HUES64 (cell line): ENCODE measurements around the gene SNAPC1.

Source experiments
- H3K27ac ChIP-seq: 2 replicates; pipeline ENCODE4 v1.7.0; 2013; ENCODE audit warnings: low read depth, low read length, inconsistent platforms
- H3K27me3 ChIP-seq: 2 replicates; pipeline ENCODE4 v1.6.1; 2013; ENCODE audit warnings: mild to moderate bottlenecking, low read length; ENCODE audit not compliant: insufficient read depth
- H3K36me3 ChIP-seq: 2 replicates; pipeline ENCODE4 v1.6.1; 2013; ENCODE audit warnings: mild to moderate bottlenecking, low read length; ENCODE audit not compliant: insufficient read depth
- H3K4me1 ChIP-seq: 2 replicates; pipeline ENCODE4 v1.6.1; 2013; ENCODE audit warnings: mild to moderate bottlenecking, low read length, moderate library complexity; ENCODE audit not compliant: insufficient read depth
- H3K4me3 ChIP-seq: 2 replicates; pipeline ENCODE4 v1.5.1; 2013; ENCODE audit warnings: mild to moderate bottlenecking, low read length, moderate library complexity
- H3K9ac ChIP-seq: 2 replicates; pipeline ENCODE4 v1.6.1; 2013; ENCODE audit warnings: mild to moderate bottlenecking, low read depth, low read length
- H3K9me3 ChIP-seq: 2 replicates; pipeline ENCODE4 v1.6.1; 2013; ENCODE audit warnings: low read depth, low read length; ENCODE audit not compliant: insufficient read depth
- WGBS: fragments of 150-250, 120-280 bp; methylation state at CpG from one replicate; pipeline ENCODE4 v1.1.7; 2013; ENCODE audit warnings: missing lambda C conversion rate; 5-methylcytosine and 5-hydroxymethylcytosine counted together

Gene SNAPC1

GRCh38 chr14:61765225-61765943 lies 3.2 kb downstream of the SNAPC1 start:
- Histone ChIP-seq H3K27ac (no peak overlapping the region), H3K36me3 (peaks cover 46% of the 10 kb centered on the region), H3K9ac (peak overlapping the region; percentile 4; the same call in 1 of the 2 replicates), H3K4me3 (peak overlapping the region; percentile 88), H3K27me3 (no peaks in the 10 kb centered on the region), H3K4me1 (peaks cover 24% of the 10 kb centered on the region), H3K9me3 (no peaks in the 10 kb centered on the region)
- WGBS: 70% methylated on average over 15 of the region's 15 CpGs

GRCh38 chr14:61766151-61766550 lies 3.9 kb downstream of the SNAPC1 start:
- Histone ChIP-seq H3K36me3 (peaks cover 53% of the 10 kb centered on the region), H3K27ac (no peak overlapping the region), H3K27me3 (no peaks in the 10 kb centered on the region), H3K9ac (no peak overlapping the region), H3K4me1 (peaks cover 24% of the 10 kb centered on the region), H3K4me3 (no peak overlapping the region), H3K9me3 (no peaks in the 10 kb centered on the region)
- WGBS: 95% methylated on average over 4 of the region's 5 CpGs

DNA sequence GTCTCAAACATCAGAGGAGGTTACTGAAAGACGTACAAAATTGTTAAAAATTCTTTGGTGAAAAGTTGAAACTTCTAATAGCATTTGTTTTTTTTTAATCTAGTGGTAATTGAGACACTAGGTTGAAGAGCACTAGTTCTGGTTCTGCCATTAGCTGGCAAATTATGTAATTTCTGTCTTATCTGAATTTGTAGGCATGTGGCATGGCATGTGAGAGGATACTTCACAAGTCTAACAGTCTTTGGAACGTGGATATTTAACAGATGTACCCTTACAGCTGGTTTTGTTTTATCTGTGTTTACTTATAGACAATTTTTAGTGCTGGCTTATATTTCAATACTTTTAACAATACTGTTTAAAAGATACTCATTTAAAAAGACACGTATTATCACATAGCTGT lies 6.0 kb downstream of the SNAPC1 start:
- Histone ChIP-seq H3K9me3 (no peaks in the 10 kb centered on the region), H3K27ac (no peak overlapping the region), H3K27me3 (no peaks in the 10 kb centered on the region), H3K9ac (no peak overlapping the region), H3K4me1 (peaks cover 18% of the 10 kb centered on the region), H3K4me3 (no peak overlapping the region), H3K36me3 (peaks cover 74% of the 10 kb centered on the region)
- WGBS: 92% methylated on average over 3 of the region's 3 CpGs

DNA sequence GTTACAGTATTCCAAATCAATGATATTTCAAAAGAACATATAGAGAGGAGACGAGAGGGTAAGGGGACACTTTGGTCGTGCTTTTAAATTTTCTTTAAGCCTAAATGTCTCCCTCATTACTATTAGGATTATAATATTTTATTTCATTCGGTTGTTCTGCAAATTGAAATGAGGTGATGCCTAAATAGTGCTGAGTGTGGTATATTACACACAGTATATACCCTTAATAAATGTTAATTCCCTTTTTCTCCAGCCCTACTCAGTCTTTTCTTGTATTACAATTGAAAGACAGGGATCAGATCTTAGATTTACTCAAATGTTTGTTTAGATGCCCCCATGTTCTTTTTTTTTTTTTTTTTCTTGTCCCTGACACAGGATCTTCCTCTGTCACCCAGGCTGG lies 7.7 kb downstream of the SNAPC1 start:
- H3K9ac ChIP-seq: no peak overlapping the region
- no peaks in the 10 kb centered on the region for H3K27me3 ChIP-seq
- no peaks in the 10 kb centered on the region for H3K9me3 ChIP-seq
- WGBS: no CpG with 5 or more reads among the region's 3 CpGs
- H3K27ac ChIP-seq: no peak overlapping the region
- peaks cover 84% of the 10 kb centered on the region for H3K36me3 ChIP-seq
- H3K4me3 ChIP-seq: no peak overlapping the region
- H3K4me1 ChIP-seq: peaks cover 9% of the 10 kb centered on the region

DNA sequence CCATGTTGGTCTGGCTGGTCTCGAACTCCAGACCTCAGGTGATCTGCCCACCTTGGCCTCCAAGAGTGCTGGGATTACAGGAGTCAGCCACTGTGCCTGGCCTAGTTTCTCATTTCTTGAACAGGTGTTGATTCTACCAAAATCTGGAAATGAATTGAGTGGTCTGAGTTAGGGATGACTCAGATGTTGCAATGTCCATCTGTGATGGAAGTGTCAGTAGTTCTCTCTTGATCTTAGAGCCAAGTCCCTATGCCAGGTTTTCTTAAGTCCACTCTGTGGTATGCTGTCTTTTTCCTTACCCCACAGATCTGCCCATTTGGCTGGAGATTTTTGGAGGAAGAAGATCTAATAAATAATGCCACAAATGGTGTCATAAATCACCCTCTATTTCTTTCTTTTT lies 12.6 kb downstream of the SNAPC1 start:
- H3K4me3 ChIP-seq: no peak overlapping the region
- no peaks in the 10 kb centered on the region for H3K27me3 ChIP-seq
- no peak overlapping the region for H3K27ac ChIP-seq
- no peaks in the 10 kb centered on the region for H3K4me1 ChIP-seq
- no peaks in the 10 kb centered on the region for H3K9me3 ChIP-seq
- peaks cover 94% of the 10 kb centered on the region for H3K36me3 ChIP-seq
- no peak overlapping the region for H3K9ac ChIP-seq
- 93% methylated on average over 1 of the region's 1 CpG for WGBS

DNA sequence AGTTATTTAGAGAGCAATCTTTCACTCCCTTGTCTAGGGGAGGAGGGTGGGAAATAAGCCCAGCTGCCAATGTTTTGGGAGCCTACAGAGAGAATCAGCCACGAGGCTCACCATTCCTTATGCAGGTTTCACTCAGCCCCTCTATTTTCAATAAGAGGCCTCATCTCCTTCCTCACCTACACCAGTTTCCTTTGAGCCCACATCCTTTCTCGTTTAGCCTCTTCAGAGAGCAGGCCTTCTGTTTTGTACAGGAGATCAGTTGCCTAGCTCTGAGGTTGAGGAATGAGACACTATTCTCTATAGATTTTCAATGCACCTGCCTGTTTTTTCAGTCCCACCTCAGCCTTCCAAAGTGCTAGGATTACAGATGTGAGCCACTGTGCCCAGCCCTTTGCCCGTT lies 17.9 kb downstream of the SNAPC1 start:
- Histone ChIP-seq H3K4me3 (no peak overlapping the region), H3K4me1 (no peaks in the 10 kb centered on the region), H3K27me3 (no peaks in the 10 kb centered on the region), H3K9me3 (no peaks in the 10 kb centered on the region), H3K9ac (no peak overlapping the region), H3K27ac (no peak overlapping the region), H3K36me3 (peaks cover 93% of the 10 kb centered on the region)
- WGBS: 94% methylated on average over 3 of the region's 3 CpGs

- no peak overlapping the region for H3K9ac ChIP-seq
- peaks cover 40% of the 10 kb centered on the region for H3K36me3 ChIP-seq
- no peak overlapping the region for H3K27ac ChIP-seq
- 94% methylated on average over 5 of the region's 5 CpGs for WGBS
- H3K9me3 ChIP-seq: no peaks in the 10 kb centered on the region
- no peaks in the 10 kb centered on the region for H3K27me3 ChIP-seq
- no peak overlapping the region for H3K4me3 ChIP-seq
- H3K4me1 ChIP-seq: peaks cover 13% of the 10 kb centered on the region
Observed at GRCh38 chr14:61797309-61797708, 35.1 kb downstream of the SNAPC1 start.

- Histone ChIP-seq H3K9ac (no peak overlapping the region), H3K4me1 (peaks cover 13% of the 10 kb centered on the region), H3K27ac (no peak overlapping the region), H3K36me3 (no peaks in the 10 kb centered on the region), H3K9me3 (no peaks in the 10 kb centered on the region), H3K4me3 (no peak overlapping the region), H3K27me3 (no peaks in the 10 kb centered on the region)
- WGBS: 89% methylated on average over 2 of the region's 2 CpGs
Observed at GRCh38 chr14:61802010-61802568, 39.9 kb downstream of the SNAPC1 start.

- Histone ChIP-seq H3K9ac (no peak overlapping the region), H3K4me1 (peaks cover 3% of the 10 kb centered on the region), H3K36me3 (no peaks in the 10 kb centered on the region), H3K27ac (no peak overlapping the region), H3K27me3 (no peaks in the 10 kb centered on the region), H3K9me3 (no peaks in the 10 kb centered on the region), H3K4me3 (no peak overlapping the region)
- 89% methylated on average over 1 of the region's 2 CpGs for WGBS
Observed at GRCh38 chr14:61803755-61804154, 41.5 kb downstream of the SNAPC1 start.

DNA sequence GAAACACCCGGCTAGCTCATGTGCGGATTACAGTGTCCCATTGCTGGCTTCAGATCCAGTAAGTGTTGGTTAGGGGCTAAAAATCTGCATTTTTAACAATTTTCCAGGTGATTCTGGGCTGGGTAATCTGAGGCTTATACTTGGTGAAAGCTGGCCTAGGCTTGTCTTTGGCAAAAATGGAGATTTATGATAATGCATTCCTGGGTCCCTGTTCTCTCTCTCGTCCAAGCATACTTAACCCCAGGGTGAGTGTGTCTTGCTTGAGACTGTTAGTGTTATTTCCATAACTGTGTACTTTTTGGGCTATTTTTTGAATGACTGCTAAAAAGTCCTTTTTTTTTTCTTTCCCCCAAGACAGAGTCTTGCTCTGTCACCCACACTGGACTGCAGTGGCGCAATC lies 43.2 kb downstream of the SNAPC1 start:
- no peak overlapping the region for H3K9ac ChIP-seq
- WGBS: 85% methylated on average over 4 of the region's 4 CpGs

DNA sequence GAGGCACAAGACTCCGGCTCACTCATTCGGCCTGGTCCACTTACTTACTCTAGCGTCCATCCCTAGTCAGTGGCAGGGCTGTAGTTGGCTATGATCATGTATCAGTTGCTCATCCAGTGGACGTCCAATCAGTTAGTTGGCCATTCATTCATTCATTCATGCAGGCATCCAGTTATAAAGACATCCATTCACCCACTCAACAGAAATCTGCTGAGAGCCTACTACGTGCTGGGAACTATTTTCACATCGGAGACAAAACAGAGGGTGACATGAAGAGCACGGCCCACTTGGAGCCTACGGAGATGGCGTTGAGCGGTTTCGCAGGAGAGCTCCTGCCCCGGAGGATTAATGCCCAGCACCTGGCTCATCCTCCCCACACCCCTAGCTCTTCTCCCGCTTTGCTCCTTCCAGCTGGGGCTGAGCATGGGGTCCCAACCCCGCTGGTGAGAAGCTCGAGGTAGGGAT lies 49.7 kb downstream of the SNAPC1 start:
- H3K4me3 ChIP-seq: peak overlapping the region; percentile 55
- no peaks in the 10 kb centered on the region for H3K36me3 ChIP-seq
- no peak overlapping the region for H3K27ac ChIP-seq
- no peak overlapping the region for H3K9ac ChIP-seq
- WGBS: 40% methylated on average over 15 of the region's 15 CpGs
- no peaks in the 10 kb centered on the region for H3K9me3 ChIP-seq
- peaks cover 54% of the 10 kb centered on the region for H3K27me3 ChIP-seq
- no peaks in the 10 kb centered on the region; the same call in 1 of the 2 replicates for H3K4me1 ChIP-seq

More for the DNA sequence above, 43.2 kb downstream of the SNAPC1 start:
- no peaks in the 10 kb centered on the region for H3K4me1 ChIP-seq
- H3K36me3 ChIP-seq: no peaks in the 10 kb centered on the region
- no peaks in the 10 kb centered on the region for H3K9me3 ChIP-seq
- H3K27me3 ChIP-seq: peaks cover under 1% of the 10 kb centered on the region; the same call in 1 of the 2 replicates
- no peak overlapping the region for H3K4me3 ChIP-seq
- no peak overlapping the region for H3K27ac ChIP-seq
